Measurements from ENCODE around the gene TRIM71. TPM values are rescaled to one million over a fixed set of nuclear protein-coding genes. Genes with fewer than 3 reads are reported as not detected.
"Not testable (repeated sequence)": the region's sequence is repeated elsewhere in the genome, so short reads cannot be mapped to it uniquely, and the experiment has no call there.

The TRIM71 gene
- total and polyA plus RNA-seq, 2 experiments from 2014 or later: 1.9 to 14.5 TPM

- H3K79me2 ChIP-seq: no peaks in the 10 kb centered on the region
Measured at GRCh38 chr3:32780735-32781210, 37.0 kb upstream of the TRIM71 start.

DNA sequence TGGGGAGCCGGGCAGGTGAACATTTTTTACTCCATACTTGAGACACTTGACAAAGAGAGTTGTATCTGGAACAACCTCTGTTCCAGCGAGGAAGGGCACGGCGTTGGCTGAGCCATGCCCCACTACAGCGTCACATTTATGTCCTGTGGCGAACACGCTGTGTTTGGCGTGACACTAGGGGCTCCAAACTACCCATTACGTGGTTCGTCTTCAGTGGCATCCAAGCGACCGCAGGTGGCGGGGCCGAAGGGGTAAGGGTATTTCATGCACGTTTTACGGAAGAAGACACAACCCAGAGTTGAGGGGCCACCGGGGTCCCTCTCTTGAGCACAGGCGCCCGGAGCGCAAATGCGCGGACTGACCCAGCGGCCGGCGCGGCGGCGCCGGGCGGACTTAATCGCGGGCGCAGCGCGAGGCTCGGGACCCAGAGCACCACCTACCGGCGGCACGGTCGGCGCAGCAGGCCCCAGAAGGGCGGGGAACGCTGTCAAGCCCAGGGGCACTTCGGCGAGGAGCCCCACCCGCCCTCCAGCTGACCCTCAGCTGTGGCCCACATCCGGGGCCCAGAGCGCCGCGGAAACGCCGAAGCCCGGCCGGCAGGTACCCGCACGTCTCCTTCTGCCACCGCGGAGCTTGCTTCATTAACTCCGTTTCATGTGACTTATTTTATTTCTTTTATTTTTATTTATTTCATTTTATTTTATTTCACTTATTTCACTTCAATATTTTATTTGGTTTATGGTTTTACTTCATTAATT lies 36.4 kb upstream of the TRIM71 start:
- WGBS (ENCODE audit: low lambda C conversion rate, missing lambda C conversion rate): 3% methylated on average over 52 of the region's 59 CpGs
- Histone ChIP-seq H2AFZ (peak overlapping the region; percentile 71), H3K4me3 (peak overlapping the region; percentile 44), H4K20me1 (ENCODE audit: insufficient read depth, poor library complexity, severe bottlenecking) (no peaks in the 10 kb centered on the region), H3K4me1 (ENCODE audit: insufficient read depth) (no peaks in the 10 kb centered on the region), H3K4me2 (peak overlapping the region; percentile 89), H3K36me3 (replicated peaks; ENCODE audit: insufficient read depth, low read depth) (no peaks in the 10 kb centered on the region), H3K79me2 (no peaks in the 10 kb centered on the region), H3K27me3 (no peaks in the 10 kb centered on the region), H3K9me2 (replicated peaks; ENCODE audit: insufficient read depth) (no peaks in the 10 kb centered on the region), H3K27ac (peak overlapping the region; percentile 93), H3K9me3 (ENCODE audit: low read depth) (no peaks in the 10 kb centered on the region)
- no peak for TF ChIP-seq EZH2 (IDR thresholded peaks at IDR 0.05; ENCODE audit: borderline replicate concordance)
- no peak for TF ChIP-seq EZH2phosphoT487 (IDR thresholded peaks at IDR 0.05; ENCODE audit: low read depth, severe bottlenecking, unreplicated experiment)
- TF ChIP-seq, protein P1, sequence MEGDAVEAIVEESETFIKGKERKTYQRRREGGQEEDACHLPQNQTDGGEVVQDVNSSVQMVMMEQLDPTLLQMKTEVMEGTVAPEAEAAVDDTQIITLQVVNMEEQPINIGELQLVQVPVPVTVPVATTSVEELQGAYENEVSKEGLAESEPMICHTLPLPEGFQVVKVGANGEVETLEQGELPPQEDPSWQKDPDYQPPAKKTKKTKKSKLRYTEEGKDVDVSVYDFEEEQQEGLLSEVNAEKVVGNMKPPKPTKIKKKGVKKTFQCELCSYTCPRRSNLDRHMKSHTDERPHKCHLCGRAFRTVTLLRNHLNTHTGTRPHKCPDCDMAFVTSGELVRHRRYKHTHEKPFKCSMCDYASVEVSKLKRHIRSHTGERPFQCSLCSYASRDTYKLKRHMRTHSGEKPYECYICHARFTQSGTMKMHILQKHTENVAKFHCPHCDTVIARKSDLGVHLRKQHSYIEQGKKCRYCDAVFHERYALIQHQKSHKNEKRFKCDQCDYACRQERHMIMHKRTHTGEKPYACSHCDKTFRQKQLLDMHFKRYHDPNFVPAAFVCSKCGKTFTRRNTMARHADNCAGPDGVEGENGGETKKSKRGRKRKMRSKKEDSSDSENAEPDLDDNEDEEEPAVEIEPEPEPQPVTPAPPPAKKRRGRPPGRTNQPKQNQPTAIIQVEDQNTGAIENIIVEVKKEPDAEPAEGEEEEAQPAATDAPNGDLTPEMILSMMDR (IDR thresholded peaks at IDR 0.05; ENCODE audit: poor library complexity): peak; percentile 83
- peak; percentile 94 for DNase-seq (ENCODE audit: low spot score)

More at GRCh38 chr3:32780735-32781210, 37.0 kb upstream of the TRIM71 start:
- Histone ChIP-seq H3K9me2 (replicated peaks; ENCODE audit: insufficient read depth) (no peaks in the 10 kb centered on the region), H3K9me3 (ENCODE audit: low read depth) (no peaks in the 10 kb centered on the region), H3K27ac (peak overlapping the region; percentile 93), H3K4me1 (ENCODE audit: insufficient read depth) (no peaks in the 10 kb centered on the region), H2AFZ (peak overlapping the region; percentile 71), H4K20me1 (ENCODE audit: insufficient read depth, poor library complexity, severe bottlenecking) (no peaks in the 10 kb centered on the region), H3K4me2 (peak overlapping the region; percentile 89), H3K36me3 (replicated peaks; ENCODE audit: insufficient read depth, low read depth) (no peaks in the 10 kb centered on the region), H3K4me3 (peak overlapping the region; percentile 44), H3K27me3 (no peaks in the 10 kb centered on the region)
- WGBS (ENCODE audit: low lambda C conversion rate, missing lambda C conversion rate): under 1% methylated on average over 33 of the region's 36 CpGs
- TF ChIP-seq EZH2phosphoT487 (IDR thresholded peaks at IDR 0.05; ENCODE audit: low read depth, severe bottlenecking, unreplicated experiment): no peak
- TF ChIP-seq, protein P1 (IDR thresholded peaks at IDR 0.05; ENCODE audit: poor library complexity): peak; percentile 11
- DNase-seq (ENCODE audit: low spot score): peak; percentile 86

DNA sequence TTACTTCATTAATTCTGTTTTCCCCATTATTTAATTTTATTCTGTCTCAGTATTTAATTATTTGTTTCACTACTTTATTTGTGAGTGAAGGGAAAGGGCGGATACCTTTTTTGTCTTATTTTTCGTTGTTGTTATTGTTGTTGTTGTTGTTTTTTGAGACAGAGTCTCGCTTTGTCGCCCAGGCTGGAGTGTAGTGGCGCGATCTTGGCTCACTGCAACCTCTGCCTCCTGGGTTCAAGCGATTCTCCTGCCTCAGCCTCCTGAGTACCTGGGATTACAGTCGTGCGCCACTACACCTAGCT lies 35.9 kb upstream of the TRIM71 start:
- H3K4me1 ChIP-seq (ENCODE audit: insufficient read depth); H3K36me3 ChIP-seq (replicated peaks; ENCODE audit: insufficient read depth, low read depth); H3K27me3 ChIP-seq; DNase-seq (ENCODE audit: low spot score); H3K9me3 ChIP-seq (ENCODE audit: low read depth); H3K79me2 ChIP-seq; H3K27ac ChIP-seq; H3K4me3 ChIP-seq; H4K20me1 ChIP-seq (ENCODE audit: insufficient read depth, poor library complexity, severe bottlenecking); H3K9me2 ChIP-seq (replicated peaks; ENCODE audit: insufficient read depth): not testable (repeated sequence)
- WGBS (ENCODE audit: low lambda C conversion rate, missing lambda C conversion rate): 90% methylated on average over 9 of the region's 9 CpGs
- peak overlapping the region; percentile 89 for H3K4me2 ChIP-seq
- peak overlapping the region; percentile 5 for H2AFZ ChIP-seq

GRCh38 chr3:32782407-32782806 lies 35.4 kb upstream of the TRIM71 start:
- no peak overlapping the region for H3K4me3 ChIP-seq
- H3K9me2 ChIP-seq (replicated peaks; ENCODE audit: insufficient read depth): no peaks in the 10 kb centered on the region
- 89% methylated on average over 3 of the region's 3 CpGs for whole genome bisulfite sequencing (ENCODE audit: low lambda C conversion rate, missing lambda C conversion rate)
- no peaks in the 10 kb centered on the region for H3K9me3 ChIP-seq (ENCODE audit: low read depth)
- H3K4me1 ChIP-seq (ENCODE audit: insufficient read depth): no peaks in the 10 kb centered on the region
- H3K27me3 ChIP-seq: no peaks in the 10 kb centered on the region
- no peaks in the 10 kb centered on the region for H4K20me1 ChIP-seq (ENCODE audit: insufficient read depth, poor library complexity, severe bottlenecking)
- no peak overlapping the region for H2AFZ ChIP-seq
- no peaks in the 10 kb centered on the region for H3K79me2 ChIP-seq
- DNase-seq (ENCODE audit: low spot score): no peak
- no peak overlapping the region for H3K4me2 ChIP-seq
- TF ChIP-seq, protein P1 (IDR thresholded peaks at IDR 0.05; ENCODE audit: poor library complexity): no peak
- TF ChIP-seq EZH2 (IDR thresholded peaks at IDR 0.05; ENCODE audit: borderline replicate concordance) (no peak), EZH2phosphoT487 (IDR thresholded peaks at IDR 0.05; ENCODE audit: low read depth, severe bottlenecking, unreplicated experiment) (no peak)
- no peak overlapping the region for H3K27ac ChIP-seq
- H3K36me3 ChIP-seq (replicated peaks; ENCODE audit: insufficient read depth, low read depth): no peaks in the 10 kb centered on the region
